Ovary (tissue), 9 donors: ENCODE results near the gene C22orf15. TPM values are rescaled to one million over a fixed set of nuclear protein-coding genes. Genes with fewer than 3 reads are reported as not detected.

Experiments
- DNase-seq, 5 donors: peaks; one replicate each; pipeline ENCODE4 v3.0.0-alpha.2; 2019 to 2020
- H3K27ac ChIP-seq, 2 donors: fragments of 200-600 bp; one replicate each; pipeline versions ENCODE4 v1.5.1 to v1.8.0; 2019 to 2022
- H3K27me3 ChIP-seq: fragments of 200-600 bp; one replicate; pipeline ENCODE4 v1.8.0; 2022
- H3K36me3 ChIP-seq: fragments of 200-600 bp; sonication (generic); one replicate; pipeline ENCODE4 v1.5.1; 2019
- H3K4me1 ChIP-seq: one replicate; pipeline ENCODE4 v1.8.1; 2013; ENCODE audit warnings: mild to moderate bottlenecking, moderate library complexity; ENCODE audit not compliant: insufficient read depth
- H3K4me3 ChIP-seq: fragments of 200-600 bp; sonication (generic); one replicate; pipeline ENCODE4 v1.5.1; 2017
- H3K9me3 ChIP-seq, 2 donors: fragments of 200-600 bp in 1 of 2; sonication (generic) in 1 of 2; one replicate each; pipeline versions ENCODE4 v1.5.1 to v1.8.1; 2013 to 2019; ENCODE audit warnings: mild to moderate bottlenecking in 1 of 2, moderate library complexity in 1 of 2
- CTCF ChIP-seq, 3 donors: fragments of 450-650 bp in 2 of 3; fragments of 200-600 bp in 1 of 3; IDR thresholded peaks; one replicate each; pipeline versions ENCODE4 v1.5.1 to v1.8.0; 2016 to 2022; ENCODE audit warnings: antibody characterized with exemption in 3 of 3, mild to moderate bottlenecking in 1 of 3
- EP300 ChIP-seq: sonication (generic); formaldehyde crosslinking; IDR thresholded peaks from one replicate; pipeline ENCODE4 v1.6.1; 2017; ENCODE audit warnings: antibody characterized with exemption
- POLR2A ChIP-seq: fragments of 450-650 bp; IDR thresholded peaks from one replicate; pipeline ENCODE4 v1.6.1; 2017; ENCODE audit warnings: antibody characterized with exemption, mild to moderate bottlenecking, moderate library complexity
- WGBS, 3 donors: extraction: QIAGEN DNeasy Blood & Tissue Kit in 1 of 3; methylation state at CpG; one replicate each; pipeline versions ENCODE4 v1.1.5 to v1.1.7; 2013 to 2017; 5-methylcytosine and 5-hydroxymethylcytosine counted together
- intact Hi-C, 4 donors: fragments of 100-400 bp; cut with DNase I; formaldehyde crosslinking; loops; one replicate each; pipeline versions ENCODE4 v1.11.0 to v1.15.1; 2022 to 2023
- polyA plus RNA-seq, 2 donors: library from polyadenylated mRNA; stranded (reverse); fragments of 200-250 nt in 1 of 2; fragments of 350-450 nt in 1 of 2; fragmentation: Illumina TruSeq in 1 of 2; extraction: RNeasy Lipid Tissue Mini Kit (QIAGEN cat#74804) in 1 of 2; gene quantifications; one replicate each; pipeline ENCODE4 v1.2.3, GENCODE V29; 2013 to 2014
- total RNA-seq, 7 donors: library from RNA; depleted of rRNA in 2 of 7; stranded (reverse); fragments of >200 nt in 2 of 7; fragmentation: NEBNext Ultra II Directional in 3 of 7; extraction: Animal tissue kit (Norgen Biotek cat#: 25700) in 3 of 7; gene quantifications; one replicate each; pipeline versions ENCODE4 v1.1.0 to v1.2.4, GENCODE V29; 2016 to 2023
- donor health status: DM: no; HTN: no; CAD: no; lungs with moderate emphysema.
- donor health status: DM: no; HTN: no; CAD: no.
- donor health status: Bipolar disorder and iron deficiency.
- donor health status: DM: yes; HTN: yes; CAD: no.
- donor health status: DM: no; HTN: no; CAD: no.
- donor health status: DM: yes; HTN: yes; CAD: no.

Gene C22orf15
- total and polyA plus RNA-seq, 9 donors = 0.28 to 6.5 (median 0.77) TPM

- no peaks in the 10 kb centered on the region for H3K36me3 ChIP-seq
- peaks cover 2% of the 10 kb centered on the region for H3K4me1 ChIP-seq
- no peaks in the 10 kb centered on the region for H3K27me3 ChIP-seq
- H3K4me3 ChIP-seq = no peak overlapping the region
- no peaks in the 10 kb centered on the region for H3K9me3 ChIP-seq
- TF ChIP-seq CTCF (IDR thresholded peaks at IDR 0.05) (no peak), POLR2A (no peak), EP300 (no peak)
- 86 to 90% (median 89%) methylated on average over 11 of the region's 11 CpGs for WGBS, 3 donors
- no peak overlapping the region for H3K27ac ChIP-seq
- intact Hi-C loops = no loop called here
- DNase-seq = no peak
Measured at GRCh38 chr22:23801238-23801821, 38.5 kb downstream of the C22orf15 start.

- no peak for DNase-seq
- no peak for TF ChIP-seq CTCF (IDR thresholded peaks at IDR 0.05)
- no peak for TF ChIP-seq POLR2A
- no peak for TF ChIP-seq EP300
- Histone ChIP-seq H3K36me3 (no peaks in the 10 kb centered on the region), H3K4me1 (peaks cover 2% of the 10 kb centered on the region), H3K4me3 (no peak overlapping the region), H3K27me3 (no peaks in the 10 kb centered on the region), H3K9me3 (no peaks in the 10 kb centered on the region), H3K27ac (no peak overlapping the region)
- intact Hi-C loops = no loop called here
- 86 to 92% (median 88%) methylated on average over 8 of the region's 8 CpGs for WGBS, 3 donors
Measured at GRCh38 chr22:23801886-23802377, 39.1 kb downstream of the C22orf15 start.

GRCh38 chr22:23803001-23803819 lies 40.4 kb downstream of the C22orf15 start:
- intact Hi-C loops = no loop called here
- 79 to 85% (median 82%) methylated on average over 20 to 21 of the region's 21 CpGs for WGBS, 3 donors
- Histone ChIP-seq H3K27ac (no peak overlapping the region), H3K36me3 (no peaks in the 10 kb centered on the region), H3K4me3 (no peak overlapping the region), H3K9me3 (no peaks in the 10 kb centered on the region), H3K4me1 (peaks cover 2% of the 10 kb centered on the region), H3K27me3 (no peaks in the 10 kb centered on the region)
- no peak for TF ChIP-seq CTCF (IDR thresholded peaks at IDR 0.05)
- TF ChIP-seq POLR2A = no peak
- no peak for TF ChIP-seq EP300
- DNase-seq = no peak

GRCh38 chr22:23804781-23805291 lies 42.0 kb downstream of the C22orf15 start:
- intact Hi-C loops = no loop called here

More at GRCh38 chr22:23804781-23805291, 42.0 kb downstream of the C22orf15 start:
- H3K27ac ChIP-seq = peak overlapping the region in 1 of 2 donors; percentile 59
- H3K27me3 ChIP-seq = no peaks in the 10 kb centered on the region
- no peaks in the 10 kb centered on the region for H3K9me3 ChIP-seq
- TF ChIP-seq EP300 (no peak), CTCF (IDR thresholded peaks at IDR 0.05) (no peak), POLR2A (no peak)
- DNase-seq = peak in 3 of 5 donors; percentile 35 to 65 (median 55)
- H3K4me1 ChIP-seq = peaks cover 2% of the 10 kb centered on the region
- WGBS, 3 donors = 12 to 35% (median 13%) methylated on average over 12 of the region's 12 CpGs
- no peaks in the 10 kb centered on the region for H3K36me3 ChIP-seq
- no peak overlapping the region for H3K4me3 ChIP-seq
